SH-SY5Y (cell line): ENCODE measurements around the gene CTDP1.

ENCODE experiments used
- GATA2 ChIP-seq: IDR thresholded peaks from 2 replicates; pipeline ENCODE4 v1.6.1; 2011; ENCODE audit warnings: mild to moderate bottlenecking, low read depth, low read length
- GATA3 ChIP-seq: IDR thresholded peaks from 2 replicates; pipeline ENCODE4 v1.6.1; 2011; ENCODE audit warnings: low read depth, mild to moderate bottlenecking, low read length, moderate library complexity

GRCh38 chr18:79755496-79756142 is 76.0 kb downstream of the CTDP1 start:
- TF ChIP-seq GATA2 (no peak), GATA3 (no peak)
